Stimulated activated CD4-positive, alpha-beta T cell treated with anti-CD3 and anti-CD28 coated beads, Interleukin-12 subunit alpha, Interleukin-12 subunit beta, amount 100 ng/mL, for 4 hours (primary cell): ENCODE data around the gene TPSG1.
"Not testable (repeated sequence)": the region's sequence is repeated elsewhere in the genome, so short reads cannot be mapped to it uniquely, and the experiment has no call there.

Experiments
- DNase-seq: peaks from one replicate; pipeline ENCODE4 v3.0.0-alpha.2; 2020

Gene TPSG1

DNA sequence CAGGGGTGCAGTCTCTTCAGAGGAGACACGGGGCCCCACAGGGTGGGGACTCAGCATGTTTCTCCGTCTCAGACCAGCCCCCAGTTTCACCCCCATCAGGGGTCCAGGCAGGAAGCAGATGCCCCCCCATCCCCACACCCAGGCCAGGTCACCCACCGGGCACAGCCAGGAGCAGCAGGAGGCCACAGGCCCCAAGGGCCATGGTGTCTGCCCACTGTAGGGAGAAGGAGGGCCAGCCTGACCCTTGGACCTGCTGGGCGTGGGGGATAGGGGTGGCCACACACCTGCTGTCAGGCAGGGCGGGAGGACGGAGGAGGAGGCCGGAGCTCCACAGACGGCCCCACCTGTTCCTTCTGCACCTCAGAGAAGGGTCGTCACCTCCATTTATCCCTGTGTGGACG lies at the start of gene TPSG1:
Gene TPSG1, minus strand, starts transcription at position 218 of the 401 bp plus-strand sequence. Its CDS starts 16 bp downstream, at position 202.
- no peak for DNase-seq

DNA sequence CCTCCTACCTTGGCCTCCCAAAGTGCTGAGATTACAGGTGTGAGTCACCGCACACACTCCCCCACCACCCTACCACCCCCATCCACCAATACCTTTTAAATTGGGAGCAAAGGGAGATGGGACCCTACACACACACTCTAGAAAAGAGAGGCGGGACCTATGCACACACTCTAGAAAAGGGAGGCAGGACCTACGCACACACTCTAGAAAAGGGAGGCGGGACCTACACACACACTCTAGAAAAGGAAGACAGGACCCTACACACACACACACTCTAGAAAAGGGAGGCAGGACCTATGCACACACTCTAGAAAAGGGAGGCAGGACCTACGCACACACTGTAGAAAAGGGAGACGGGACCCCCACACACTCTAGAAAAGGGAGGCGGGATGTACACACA lies 49.7 kb upstream of the TPSG1 start:
- no peak for DNase-seq

DNA sequence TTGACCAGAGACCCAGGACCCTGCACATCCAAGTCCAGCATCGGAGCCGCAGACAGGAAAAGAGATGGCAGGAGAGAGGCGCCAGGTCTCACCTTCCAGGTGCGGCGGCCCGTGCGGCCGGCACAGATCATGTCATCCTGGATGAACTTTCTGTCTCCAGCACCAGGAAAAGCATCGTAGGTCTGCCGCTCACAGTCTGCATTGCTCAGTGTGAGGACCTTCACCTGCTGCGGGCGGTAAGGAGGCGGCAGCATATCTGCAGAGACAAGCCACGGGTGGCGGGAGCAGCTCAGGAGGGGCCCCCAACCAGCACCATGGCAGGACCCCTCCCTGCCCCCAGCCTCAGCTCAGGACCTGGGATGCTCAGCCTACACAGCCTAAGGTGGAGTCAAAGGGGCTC lies 48.7 kb upstream of the TPSG1 start:
- DNase-seq: no peak

DNA sequence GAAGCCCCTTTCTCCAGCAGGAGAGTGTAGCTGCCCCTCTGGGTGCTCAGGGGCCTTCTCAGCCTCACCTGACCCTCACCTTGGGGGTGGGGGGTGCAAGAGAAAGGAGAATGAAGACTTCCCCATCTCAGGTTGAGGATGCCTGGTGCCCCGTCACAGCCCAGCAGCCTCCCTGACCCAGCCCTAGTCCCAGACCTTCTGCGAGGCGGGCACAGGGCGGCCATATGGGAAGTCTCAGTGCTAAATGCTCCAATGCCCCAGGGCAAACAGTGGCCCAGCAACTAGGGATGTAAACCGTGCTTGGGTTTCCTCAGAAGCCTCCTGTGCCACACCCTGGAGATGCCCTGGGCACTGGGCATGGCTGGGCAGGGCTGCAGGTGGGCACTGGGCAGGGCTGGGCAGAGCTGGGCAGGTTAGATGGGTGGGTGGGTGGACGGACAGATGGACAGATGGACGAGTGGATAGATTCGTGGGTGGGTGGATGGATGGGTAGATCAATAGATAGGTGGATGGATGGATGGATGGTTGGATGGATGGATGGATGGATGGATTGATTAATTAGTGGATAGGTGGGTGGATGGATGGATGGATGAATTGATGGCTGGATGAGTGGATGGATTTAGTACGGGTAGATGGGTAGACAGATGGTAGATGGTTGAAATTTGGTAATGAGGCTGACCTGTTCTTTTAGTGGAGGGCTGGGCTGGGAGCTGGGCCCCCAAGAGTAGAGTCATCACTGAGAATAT lies 47.6 kb upstream of the TPSG1 start:
- no peak for DNase-seq

DNA sequence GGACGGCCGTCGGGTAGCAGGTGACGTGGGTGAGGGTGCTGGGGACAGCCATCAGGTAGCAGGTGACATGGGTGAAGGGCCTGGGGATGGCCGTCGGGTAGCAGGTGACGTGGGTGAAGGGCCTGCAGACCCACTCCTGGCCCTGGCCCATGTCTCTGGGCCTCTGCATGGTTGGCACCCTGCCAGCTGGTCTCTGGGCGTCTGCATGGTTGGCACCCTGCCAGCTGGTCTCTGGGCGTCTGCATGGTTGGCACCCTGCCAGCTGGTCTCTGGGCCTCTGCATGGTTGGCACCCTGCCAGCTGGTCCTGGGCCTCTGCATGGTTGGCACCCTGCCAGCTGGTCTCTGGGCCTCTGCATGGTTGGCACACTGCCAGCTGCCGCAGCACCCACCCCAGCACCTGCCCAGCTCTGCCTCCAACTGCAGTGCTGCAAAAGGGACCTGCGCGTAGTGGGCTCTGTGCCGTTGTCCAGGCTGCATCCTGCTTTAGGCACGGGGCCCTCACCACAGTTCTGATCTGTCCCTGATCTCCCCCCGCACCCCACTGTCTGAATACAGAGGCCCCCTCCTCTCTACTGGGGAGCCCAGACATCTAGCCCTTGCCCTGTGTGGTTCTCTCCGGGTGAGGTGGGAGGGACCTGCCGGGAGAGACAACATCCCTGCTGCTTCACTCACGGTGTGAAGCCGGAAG lies 46.8 kb upstream of the TPSG1 start:
- DNase-seq: not testable (repeated sequence)

DNA sequence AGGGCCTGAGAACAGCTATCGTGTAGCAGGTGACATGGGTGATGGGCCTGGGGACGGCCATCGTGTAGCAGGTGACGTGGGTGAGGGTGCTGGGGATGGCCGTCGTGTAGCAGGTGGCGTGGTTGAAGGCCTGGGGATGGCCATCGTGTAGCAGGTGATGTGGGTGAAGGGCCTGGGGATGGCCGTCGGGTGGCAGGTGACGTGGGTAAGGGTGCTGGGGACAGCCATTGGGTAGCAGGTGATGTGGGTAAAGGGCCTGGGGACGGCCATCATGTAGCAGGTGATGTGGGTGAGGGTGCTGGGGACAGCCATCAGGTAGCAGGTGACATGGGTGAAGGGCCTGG lies 46.3 kb upstream of the TPSG1 start:
- no peak for DNase-seq

DNA sequence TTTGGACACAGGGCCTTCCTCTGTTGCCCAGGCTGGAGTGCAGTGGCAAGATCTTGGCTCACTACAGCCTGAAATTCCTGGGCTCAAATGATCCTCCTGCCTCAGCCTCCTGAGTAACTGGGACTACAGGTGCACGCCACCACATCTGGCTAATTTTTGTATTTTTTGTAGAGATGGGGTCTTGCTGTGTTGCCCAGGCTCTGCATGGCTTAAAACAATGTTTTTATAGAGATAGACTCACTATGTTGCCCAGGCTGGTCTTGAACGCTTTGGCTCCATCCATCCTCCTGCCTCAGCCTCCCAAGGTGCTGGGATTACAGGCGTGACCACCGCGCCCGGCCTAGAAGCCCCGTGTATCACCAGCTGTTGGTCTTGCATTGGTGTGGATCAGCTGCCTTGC lies 44.4 kb upstream of the TPSG1 start:
- DNase-seq: not testable (repeated sequence)

DNA sequence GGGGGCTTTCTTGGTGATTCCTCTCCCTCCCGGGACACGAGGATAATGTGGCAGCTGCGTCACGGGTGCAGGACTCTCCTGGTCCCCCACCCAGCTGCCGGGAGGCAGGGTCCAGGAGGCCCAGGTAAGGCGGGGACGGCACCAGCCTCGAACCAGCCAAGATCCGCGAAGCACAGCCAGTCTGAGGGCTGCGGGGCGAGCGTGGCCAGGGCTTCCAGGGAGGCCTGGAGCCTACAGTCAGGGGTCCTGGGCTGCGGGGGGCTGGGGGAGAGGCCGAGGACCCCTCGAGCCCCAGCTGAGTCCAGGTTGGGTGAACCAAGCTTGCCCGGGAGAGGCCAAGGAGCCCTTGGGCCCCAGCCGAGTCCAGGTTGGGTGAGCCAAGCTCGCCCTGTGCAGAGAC lies 40.8 kb upstream of the TPSG1 start:
- DNase-seq: no peak

DNA sequence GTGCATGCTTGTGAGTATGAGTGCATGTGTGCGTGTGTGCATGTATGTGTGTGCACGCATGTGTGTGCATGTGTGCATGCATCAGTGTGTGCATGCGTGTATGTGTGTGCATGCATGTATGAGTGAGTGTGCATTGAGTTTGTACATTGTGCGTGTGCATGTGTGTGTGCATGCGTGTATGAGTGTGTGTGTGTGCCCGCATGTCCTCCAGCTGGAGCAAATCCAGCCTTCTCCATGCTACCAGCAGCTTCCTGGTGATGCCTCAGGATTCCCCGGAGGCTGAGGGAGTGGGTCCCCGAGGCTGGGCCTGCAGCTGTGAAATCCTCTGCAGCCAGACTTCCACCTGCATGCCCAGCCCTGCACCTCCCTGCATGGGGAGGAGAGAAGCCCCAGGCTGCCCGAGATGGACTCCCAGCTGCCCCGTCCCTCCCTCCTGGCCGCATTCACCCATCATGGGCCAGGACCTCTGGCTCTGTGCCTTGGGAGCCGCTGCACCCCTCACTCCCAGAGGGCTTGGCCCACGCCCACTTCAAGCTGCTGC lies 40.1 kb upstream of the TPSG1 start:
- no peak for DNase-seq

DNA sequence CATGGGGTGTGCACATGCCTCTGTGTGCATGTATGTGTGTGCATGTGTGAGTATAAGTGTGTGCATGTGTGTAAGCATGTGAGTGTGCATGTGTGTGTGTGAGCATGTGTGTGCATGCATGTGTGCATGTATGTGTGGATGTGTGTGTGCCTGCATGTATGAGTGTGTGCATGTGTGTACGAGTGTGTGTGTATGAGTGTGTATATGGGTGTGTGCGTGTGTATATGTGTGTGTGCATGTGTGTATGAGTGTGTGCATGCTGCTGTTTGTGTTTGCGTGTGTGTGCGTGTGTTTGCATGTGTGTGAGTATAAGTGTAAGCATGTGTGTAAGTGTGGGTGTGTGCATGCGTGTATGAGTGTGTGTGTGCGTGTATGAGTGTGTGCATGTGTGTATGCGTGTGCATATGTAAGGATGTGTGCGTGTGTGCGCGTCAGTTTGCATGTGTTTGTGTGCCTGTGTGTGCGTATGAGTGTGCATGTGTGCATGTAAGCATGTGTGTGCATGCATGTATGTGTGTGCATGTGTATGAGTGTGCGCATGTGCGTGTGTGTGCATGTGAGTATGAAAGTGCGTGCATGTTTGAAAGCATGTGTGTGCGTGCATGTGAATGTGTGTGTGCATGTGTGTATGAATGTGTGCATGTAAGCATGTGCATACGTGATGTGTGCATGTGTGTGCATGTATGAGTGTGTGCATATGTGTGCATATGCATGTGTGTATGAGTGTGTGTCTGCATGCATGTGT lies 39.4 kb upstream of the TPSG1 start:
- DNase-seq: no peak

DNA sequence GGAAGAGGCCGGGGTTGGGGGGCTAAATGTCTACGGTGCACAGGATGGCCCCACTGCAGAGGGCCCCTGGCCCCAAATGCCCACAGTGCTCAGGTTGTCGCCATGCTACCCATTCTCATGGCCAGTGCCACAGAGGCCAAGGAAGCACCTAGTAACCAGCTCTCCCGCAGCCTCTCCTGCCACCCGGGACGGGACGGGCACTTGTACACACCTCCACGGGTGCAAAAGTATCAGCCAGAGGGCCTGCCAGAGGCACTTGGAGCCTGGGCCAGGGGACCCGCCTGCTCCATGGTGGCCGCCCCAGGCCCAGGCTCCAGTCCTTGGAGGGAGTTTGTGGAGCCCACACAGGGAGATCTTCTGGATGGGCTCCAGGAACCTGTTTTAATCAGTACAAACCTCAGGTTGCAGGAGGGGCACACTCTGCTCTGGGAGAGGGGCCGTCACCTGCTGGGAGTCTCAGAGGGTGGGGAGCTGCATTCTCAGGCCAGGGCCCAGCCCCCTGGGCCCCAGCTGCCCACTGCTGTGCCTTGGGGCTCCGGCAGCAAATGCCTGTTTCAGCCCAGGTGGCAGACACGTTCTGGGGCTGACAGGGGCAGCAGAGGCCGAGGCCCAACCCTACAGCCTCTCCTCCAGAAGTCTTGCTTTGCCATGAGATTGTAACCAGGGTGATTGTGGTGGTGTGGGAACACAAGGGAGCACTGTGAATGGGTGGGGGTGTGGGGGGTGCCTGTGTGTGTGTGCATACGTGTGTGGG lies 38.7 kb upstream of the TPSG1 start:
- DNase-seq: no peak

DNA sequence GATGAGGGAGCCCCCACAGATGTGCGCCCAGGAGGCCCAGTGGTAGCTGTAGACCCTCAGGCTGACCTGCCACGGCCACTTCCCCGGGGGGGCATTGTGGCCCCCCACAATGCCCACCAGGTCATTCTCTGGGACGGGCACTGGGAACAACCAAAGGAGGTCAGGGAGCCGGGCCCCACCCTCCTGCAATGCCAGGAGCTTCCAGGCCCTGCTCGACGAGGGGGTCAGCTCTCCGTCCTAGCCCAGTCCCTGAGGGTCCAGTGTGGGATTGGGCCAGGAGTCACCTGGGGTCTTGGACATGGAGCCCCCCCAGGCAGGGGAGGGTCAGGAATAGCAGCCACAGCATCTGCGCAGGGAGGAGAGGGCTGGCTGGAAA lies 37.8 kb upstream of the TPSG1 start:
- DNase-seq: no peak

DNA sequence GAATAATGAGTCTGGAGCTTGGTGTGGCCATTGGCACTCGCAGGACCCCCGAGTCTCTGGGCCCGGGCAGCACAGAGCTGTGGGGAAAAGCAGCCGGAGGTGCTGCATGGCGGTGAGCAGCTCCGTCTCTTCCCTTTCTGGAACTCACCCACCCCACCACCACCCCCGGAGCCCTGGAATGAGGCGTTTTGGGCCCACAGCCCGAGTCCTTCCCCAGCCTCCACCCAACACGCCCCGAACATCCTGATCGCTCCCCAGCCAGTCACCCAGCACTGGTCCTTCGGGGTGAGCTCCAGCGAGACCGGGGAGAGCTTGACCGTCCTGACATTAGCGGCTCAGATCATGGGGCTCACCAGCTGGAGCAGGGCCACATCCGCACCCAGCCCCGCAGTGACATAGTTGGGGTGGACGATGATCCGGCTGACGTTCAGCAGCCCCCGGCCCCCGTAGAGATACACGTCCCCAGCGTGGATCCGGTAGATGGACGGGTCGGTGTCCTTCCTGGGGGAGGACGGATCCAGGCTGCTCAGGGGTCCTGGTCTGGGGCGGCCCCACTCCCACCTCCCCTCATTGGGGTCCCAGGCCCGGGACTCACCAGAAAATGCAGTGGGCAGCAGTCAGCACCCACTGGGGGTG lies 37.3 kb upstream of the TPSG1 start:
- no peak for DNase-seq

DNA sequence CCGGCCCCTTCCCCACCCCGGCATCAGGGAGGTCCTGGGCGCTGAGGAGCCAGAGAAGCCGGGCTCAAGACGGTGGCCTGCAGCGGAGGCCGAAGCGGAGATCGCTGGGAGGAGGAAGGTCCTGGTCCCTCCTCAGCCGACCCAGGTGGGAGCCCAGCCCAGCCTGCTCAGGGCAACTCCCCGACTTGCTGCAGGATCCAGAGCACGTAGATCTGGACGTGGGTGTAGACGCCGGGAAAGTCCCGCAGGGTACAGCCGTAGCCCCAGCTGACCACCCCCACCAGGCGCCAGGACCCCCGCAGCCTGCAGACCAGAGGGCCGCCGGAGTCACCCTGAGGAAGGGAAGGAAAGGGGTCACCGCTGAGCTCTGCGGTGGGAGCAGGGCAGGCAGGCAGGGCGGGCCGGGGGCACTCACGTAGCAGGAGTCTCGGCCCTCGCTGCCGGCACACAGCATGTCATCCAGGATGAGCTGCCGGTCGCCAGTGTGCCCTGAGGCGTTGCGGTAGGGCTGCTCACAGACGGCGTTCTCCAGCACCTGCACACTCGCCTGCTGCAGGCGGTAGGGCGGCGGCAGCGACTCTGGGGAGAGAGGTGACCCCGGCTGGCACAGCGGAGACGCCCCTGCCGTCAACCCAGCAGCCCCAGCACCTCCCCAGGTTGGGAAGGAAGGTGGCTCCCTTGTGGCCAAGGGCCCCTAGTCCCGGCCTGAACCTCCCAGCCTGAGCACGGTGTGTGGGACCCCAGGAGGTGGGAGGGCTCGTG lies 36.2 kb upstream of the TPSG1 start:
- DNase-seq: no peak

DNA sequence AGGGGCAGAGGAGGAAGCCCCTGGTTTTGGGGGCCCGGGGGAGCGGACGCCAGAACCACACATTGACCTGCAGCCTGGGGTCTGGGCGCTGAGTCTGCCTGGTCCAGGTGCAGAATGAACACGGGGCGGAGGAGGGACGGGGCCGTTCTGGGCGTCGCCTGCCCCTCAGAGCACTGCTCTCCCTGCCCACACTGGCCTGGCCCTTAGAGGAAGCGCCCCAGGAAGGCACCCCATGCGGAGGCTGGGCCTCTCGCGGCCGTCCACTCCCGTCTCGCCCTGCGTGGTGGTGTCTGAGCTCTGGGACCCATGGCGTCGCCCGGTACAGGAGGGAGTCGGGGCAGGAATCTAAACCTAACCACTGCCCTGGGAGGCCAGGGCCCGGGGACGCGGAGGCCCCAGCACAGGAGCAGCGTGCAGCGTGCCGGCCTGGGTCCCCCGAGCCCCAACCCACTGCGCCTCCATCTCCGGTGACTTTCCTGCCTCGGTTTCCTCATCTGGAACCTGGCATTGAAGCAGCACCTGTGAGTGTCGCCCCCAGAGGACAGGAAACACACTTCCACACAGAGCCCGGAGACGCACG lies 35.1 kb upstream of the TPSG1 start:
- no peak for DNase-seq

DNA sequence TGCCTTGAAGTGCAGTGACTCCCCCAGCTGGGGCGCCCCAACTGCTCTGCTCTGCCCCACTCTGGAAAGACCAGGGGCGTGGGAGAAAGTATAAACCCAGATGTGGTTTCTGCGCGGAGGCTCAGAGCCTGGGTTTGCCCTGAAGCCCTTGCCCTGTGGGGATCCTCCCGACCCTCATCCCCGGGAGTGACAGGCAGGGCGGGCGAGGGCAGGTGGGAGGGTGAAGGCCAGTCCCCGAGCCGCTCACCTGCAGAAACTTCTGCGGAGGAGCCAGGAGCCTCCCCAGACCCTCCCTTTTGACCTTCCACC lies 34.6 kb upstream of the TPSG1 start:
- no peak for DNase-seq

DNA sequence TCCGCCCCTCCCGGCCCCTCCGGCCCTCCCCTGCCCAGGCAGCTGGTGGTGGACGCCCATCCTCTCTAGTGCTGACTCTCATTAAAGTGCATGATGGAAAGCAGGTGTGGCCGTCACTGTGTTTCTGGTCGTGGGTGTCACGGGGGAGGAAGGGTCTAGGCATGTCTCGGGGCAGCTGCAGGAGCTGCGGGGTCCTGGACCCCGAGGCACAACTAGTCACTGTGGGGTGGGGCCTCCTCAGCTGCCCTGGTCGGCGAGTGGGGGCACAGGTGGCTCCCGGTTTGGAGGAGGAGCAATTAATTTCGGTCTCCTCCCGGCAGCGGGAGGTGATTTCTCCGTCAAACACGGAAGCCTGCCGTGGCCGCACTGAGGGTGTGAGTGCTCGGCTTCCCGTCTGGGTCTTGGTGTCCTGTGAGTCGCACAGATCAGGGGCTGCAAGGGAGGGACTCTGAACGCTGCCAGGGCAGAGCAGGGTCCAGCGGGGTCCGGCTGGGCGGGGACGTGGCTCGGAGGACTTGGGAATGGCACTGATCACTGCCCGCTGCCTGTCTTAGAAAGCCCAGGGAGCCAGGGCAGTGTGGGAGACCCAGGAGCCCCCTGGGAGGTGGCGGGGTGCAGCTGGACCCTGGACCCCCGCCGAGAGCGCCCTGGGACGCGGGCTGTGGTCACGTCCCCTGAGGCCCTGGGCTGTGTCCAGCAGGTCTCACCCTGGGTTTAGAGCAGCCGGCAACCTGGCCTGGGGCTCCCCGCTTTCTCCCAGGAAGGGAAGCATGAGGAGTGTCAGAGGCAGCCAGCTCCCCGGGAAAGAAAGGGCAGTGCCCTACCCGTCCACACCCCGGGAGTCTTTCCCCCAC lies 34.1 kb upstream of the TPSG1 start:
- no peak for DNase-seq

DNA sequence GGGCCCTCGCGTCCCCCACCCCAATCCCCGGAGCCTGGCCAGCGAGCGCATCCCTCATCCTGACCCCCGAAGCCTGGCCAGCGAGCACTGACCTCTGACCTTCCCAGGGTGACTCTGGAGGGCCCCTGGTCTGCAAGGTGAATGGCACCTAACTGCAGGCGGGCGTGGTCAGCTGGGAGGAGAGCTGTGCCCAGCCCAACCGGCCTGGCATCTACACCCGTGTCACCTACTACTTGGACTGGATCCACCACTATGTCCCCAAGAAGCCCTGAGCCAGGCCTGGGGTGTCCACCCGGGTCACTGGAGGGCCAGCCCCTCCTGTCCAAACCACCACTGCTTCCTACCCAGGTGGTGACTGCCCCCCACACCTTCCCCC lies 33.1 kb upstream of the TPSG1 start:
- no peak for DNase-seq

DNA sequence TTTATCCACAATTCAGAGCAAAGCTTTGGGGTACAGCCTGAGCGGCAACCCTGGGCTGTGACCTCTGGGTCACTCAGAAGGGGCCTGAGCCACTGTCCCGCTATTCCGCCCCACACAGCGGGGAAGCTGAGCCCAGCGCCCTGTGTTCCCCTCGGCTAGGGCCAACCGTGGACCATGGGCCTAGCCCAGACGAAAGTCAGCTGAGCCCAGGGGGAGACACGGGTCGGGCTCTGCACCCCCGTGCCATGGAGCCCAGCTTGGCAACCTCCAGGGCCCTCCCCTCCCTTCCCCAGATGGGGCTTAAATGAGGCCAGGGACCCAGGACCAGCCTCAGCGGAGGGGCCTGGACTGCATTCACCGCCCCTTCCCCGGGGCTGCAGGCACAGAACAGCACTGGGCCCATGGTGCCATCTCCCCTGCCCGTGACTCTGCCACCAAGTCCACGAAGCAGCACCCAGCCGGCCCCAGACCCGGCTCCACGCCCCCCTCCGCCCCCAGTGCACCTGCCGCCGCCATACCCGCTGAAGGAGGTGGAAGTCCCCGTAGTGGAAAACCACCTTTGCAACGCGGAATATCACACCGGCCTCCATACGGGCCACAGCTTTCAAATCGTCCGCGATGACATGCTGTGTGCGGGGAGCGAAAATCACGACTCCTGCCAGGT lies 32.6 kb upstream of the TPSG1 start:
- no peak for DNase-seq

DNA sequence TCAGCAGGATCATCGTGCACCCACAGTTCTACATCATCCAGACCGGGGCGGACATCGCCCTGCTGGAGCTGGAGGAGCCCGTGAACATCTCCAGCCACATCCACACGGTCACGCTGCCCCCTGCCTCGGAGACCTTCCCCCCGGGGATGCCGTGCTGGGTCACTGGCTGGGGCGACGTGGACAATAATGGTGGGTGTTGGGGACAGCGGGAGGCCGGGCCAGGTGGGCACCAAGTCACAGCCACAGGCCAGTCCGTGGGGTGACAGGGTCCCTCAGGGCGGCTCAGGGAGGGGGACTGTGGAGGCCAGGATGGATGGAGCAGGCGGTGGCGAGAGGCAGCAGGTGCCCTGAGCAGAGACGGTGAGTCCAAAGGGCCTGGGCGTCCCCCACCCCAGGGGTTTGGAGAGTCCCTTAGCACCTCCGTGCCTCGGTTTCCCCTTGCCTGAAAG lies 31.8 kb upstream of the TPSG1 start:
- no peak for DNase-seq
